Measurements from ENCODE around the gene NMRAL1. TPM values are rescaled to one million over a fixed set of nuclear protein-coding genes. Genes with fewer than 3 reads are reported as not detected.

NMRAL1 gene
- total and polyA plus RNA-seq, 2 experiments from 2014 or later: 50.7 to 61.7 TPM

Small RNA genes lying within 50 kb of the gene (small RNA-seq; reads per million reads assigned to genes)
- not detected for gene AC012676.2 (ENCODE audit: low replicate concordance)

Other genes with a start within 250 kb of the NMRAL1 start
- not detected in 2 replicates for gene SRL, start 232.5 kb downstream of the NMRAL1 start, total RNA-seq (2014; rRNA removed; shearing (Covaris generic))
- not detected in 2 replicates for gene SRL, start 232.5 kb downstream of the NMRAL1 start, polyA plus RNA-seq (2016; fragmentation: Nextera tagmentation; extraction: Ambion mirVana)
- gene TFAP4, start 201.6 kb downstream of the NMRAL1 start, total RNA-seq (2014; rRNA removed; shearing (Covaris generic)): 19.3 and 20.7 TPM in 2 replicates
- gene TFAP4, start 201.6 kb downstream of the NMRAL1 start, polyA plus RNA-seq (2016; fragmentation: Nextera tagmentation; extraction: Ambion mirVana): 8.6 and 9.6 TPM in 2 replicates
- 9.0 and 10.2 TPM in 2 replicates for gene GLIS2, start 158.6 kb downstream of the NMRAL1 start, total RNA-seq (2014; rRNA removed; shearing (Covaris generic))
- gene GLIS2, start 158.6 kb downstream of the NMRAL1 start, polyA plus RNA-seq (2016; fragmentation: Nextera tagmentation; extraction: Ambion mirVana): 8.2 and 8.8 TPM in 2 replicates
- gene PAM16, start 123.3 kb downstream of the NMRAL1 start, total RNA-seq (2014; rRNA removed; shearing (Covaris generic)): 84.1 and 113 TPM in 2 replicates
- gene PAM16, start 123.3 kb downstream of the NMRAL1 start, polyA plus RNA-seq (2016; fragmentation: Nextera tagmentation; extraction: Ambion mirVana): 283 and 331 TPM in 2 replicates
- 15.5 and 16.9 TPM in 2 replicates for gene VASN, start 102.8 kb downstream of the NMRAL1 start, total RNA-seq (2014; rRNA removed; shearing (Covaris generic))
- 7.1 and 8.0 TPM in 2 replicates for gene VASN, start 102.8 kb downstream of the NMRAL1 start, polyA plus RNA-seq (2016; fragmentation: Nextera tagmentation; extraction: Ambion mirVana)
- gene CORO7, start 58.0 kb downstream of the NMRAL1 start, total RNA-seq (2014; rRNA removed; shearing (Covaris generic)): 40.5 and 46.4 TPM in 2 replicates
- gene CORO7, start 58.0 kb downstream of the NMRAL1 start, polyA plus RNA-seq (2016; fragmentation: Nextera tagmentation; extraction: Ambion mirVana): 14.2 and 19.1 TPM in 2 replicates
- gene DNAJA3, start 48.8 kb downstream of the NMRAL1 start, total RNA-seq (2014; rRNA removed; shearing (Covaris generic)): 75.5 and 75.9 TPM in 2 replicates
- gene DNAJA3, start 48.8 kb downstream of the NMRAL1 start, polyA plus RNA-seq (2016; fragmentation: Nextera tagmentation; extraction: Ambion mirVana): 46.6 and 56.3 TPM in 2 replicates
- 30.1 and 33.0 TPM in 2 replicates for gene HMOX2, start 1.8 kb upstream of the NMRAL1 start, total RNA-seq (2014; rRNA removed; shearing (Covaris generic))
- gene HMOX2, start 1.8 kb upstream of the NMRAL1 start, polyA plus RNA-seq (2016; fragmentation: Nextera tagmentation; extraction: Ambion mirVana): 38.1 and 40.9 TPM in 2 replicates
- gene CDIP1, start 64.1 kb upstream of the NMRAL1 start, total RNA-seq (2014; rRNA removed; shearing (Covaris generic)): 56.3 and 57.6 TPM in 2 replicates
- gene CDIP1, start 64.1 kb upstream of the NMRAL1 start, polyA plus RNA-seq (2016; fragmentation: Nextera tagmentation; extraction: Ambion mirVana): 38.2 and 39.2 TPM in 2 replicates
- gene C16orf96, start 81.7 kb upstream of the NMRAL1 start, total RNA-seq (2014; rRNA removed; shearing (Covaris generic)): 1.2 and 2.2 TPM in 2 replicates
- 0.09 and 0.37 TPM in 2 replicates for gene C16orf96, start 81.7 kb upstream of the NMRAL1 start, polyA plus RNA-seq (2016; fragmentation: Nextera tagmentation; extraction: Ambion mirVana)
- 32.2 and 32.8 TPM in 2 replicates for gene UBALD1, start 140.3 kb upstream of the NMRAL1 start, total RNA-seq (2014; rRNA removed; shearing (Covaris generic))
- 20.7 and 23.9 TPM in 2 replicates for gene UBALD1, start 140.3 kb upstream of the NMRAL1 start, polyA plus RNA-seq (2016; fragmentation: Nextera tagmentation; extraction: Ambion mirVana)
- 54.6 and 71.8 TPM in 2 replicates for gene MGRN1, start 150.2 kb upstream of the NMRAL1 start, total RNA-seq (2014; rRNA removed; shearing (Covaris generic))
- gene MGRN1, start 150.2 kb upstream of the NMRAL1 start, polyA plus RNA-seq (2016; fragmentation: Nextera tagmentation; extraction: Ambion mirVana): 10.5 and 13.1 TPM in 2 replicates
- 65.1 and 80.4 TPM in 2 replicates for gene NUDT16L1, start 218.9 kb upstream of the NMRAL1 start, total RNA-seq (2014; rRNA removed; shearing (Covaris generic))
- gene NUDT16L1, start 218.9 kb upstream of the NMRAL1 start, polyA plus RNA-seq (2016; fragmentation: Nextera tagmentation; extraction: Ambion mirVana): 37.1 and 39.0 TPM in 2 replicates

Data from GM23338 (cell line).